Activated B cell treated with CpG ODN at 0.5 μM for 24 hours (primary cell): Measurements from ENCODE around the gene NCAPH2. TPM values are rescaled to one million over a fixed set of nuclear protein-coding genes. Genes with fewer than 3 reads are reported as not detected.
A peak's percentile ranks its signal among the peaks of the same experiment; 100 is the strongest.

Experiments used
- ATAC-seq: fragments of 200-7000 bp; cut with Tn5 transposase; one replicate; pipeline ENCODE4 v1.10.0; 2021; ENCODE audit warnings: low read depth, mild to moderate bottlenecking, moderate library complexity
- CTCF ChIA-PET: fragments of 350-600 bp; sonication (Branson Sonifier 250); formaldehyde crosslinking; loops from one replicate; lab custom pipeline; 2021; ENCODE audit warnings: antibody characterized with exemption; lab: Charles Lee
- POLR2A ChIA-PET: fragments of 350-600 bp; sonication (Branson Sonifier 250); formaldehyde crosslinking; loops from one replicate; lab custom pipeline; 2021; ENCODE audit warnings: antibody characterized with exemption; lab: Charles Lee
- DNase-seq: peaks from one replicate; pipeline ENCODE4 v3.0.0; 2022
- H3K27ac Mint-ChIP-seq: one replicate; pipeline ENCODE4 v1.8.0; 2020; ENCODE audit warnings: mixed read lengths
- H3K27me3 Mint-ChIP-seq: one replicate; pipeline ENCODE4 v1.8.0; 2021; ENCODE audit warnings: mixed read lengths
- H3K36me3 Mint-ChIP-seq: one replicate; pipeline ENCODE4 v1.8.0; 2021; ENCODE audit warnings: low read depth, mixed read lengths
- H3K4me1 Mint-ChIP-seq: one replicate; pipeline ENCODE4 v1.8.0; 2021; ENCODE audit warnings: mixed read lengths
- H3K4me3 Mint-ChIP-seq: one replicate; pipeline ENCODE4 v1.8.0; 2020; ENCODE audit warnings: mild to moderate bottlenecking, mixed read lengths
- H3K9me3 Mint-ChIP-seq: one replicate; pipeline ENCODE4 v1.8.0; 2020; ENCODE audit warnings: mixed read lengths
- intact Hi-C: fragments of 100-400 bp; cut with micrococcal nuclease; formaldehyde crosslinking; loops from one replicate; pipeline ENCODE4 v1.15.1; 2024
- total RNA-seq: library from RNA; stranded (reverse); gene quantifications from 2 replicates; pipeline ENCODE4 v1.2.3, GENCODE V29; 2022
- TF ChIP-seq, protein P1 (sequence below): fragments of 200-600 bp; IDR thresholded peaks from one replicate; pipeline ENCODE4 v1.8.0; 2022; ENCODE audit warnings: antibody characterized with exemption, mild to moderate bottlenecking

Gene NCAPH2
- total RNA-seq, 1 donor from 2014 or later = 68.2 TPM

DNA sequence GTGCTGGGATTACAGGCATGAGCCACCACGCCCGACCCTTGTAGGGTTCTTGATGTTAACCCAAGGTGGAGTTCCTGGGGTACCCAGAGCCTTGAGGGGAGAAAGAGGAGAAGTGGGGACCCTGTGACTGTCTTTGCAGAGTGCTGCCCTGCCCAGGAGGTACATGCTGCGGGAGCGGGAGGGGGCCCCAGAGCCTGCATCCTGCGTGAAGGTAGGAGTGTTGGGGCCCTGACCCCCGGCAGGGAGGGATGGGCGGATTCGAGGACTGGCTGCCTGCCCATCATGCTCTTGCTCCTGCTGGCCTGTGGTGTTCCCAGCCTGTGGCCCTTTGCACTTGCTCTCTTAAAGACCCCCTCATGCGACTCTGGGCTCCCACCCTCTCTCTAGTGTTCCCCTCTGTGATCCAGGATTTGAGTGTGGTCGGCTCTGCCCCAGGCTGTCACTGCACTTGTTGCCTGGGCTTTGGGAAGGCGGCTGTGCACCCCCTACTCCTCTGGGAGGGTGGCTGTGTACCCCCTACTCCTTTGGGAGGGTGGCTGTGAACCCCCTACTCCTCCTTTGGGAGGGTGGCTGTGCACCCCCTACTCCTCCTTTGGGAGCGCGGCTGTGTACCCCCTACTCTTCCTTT, 12.9 kb downstream of the NCAPH2 start:
- H3K36me3 Mint-ChIP-seq = peaks cover 61% of the 10 kb centered on the region
- no peak overlapping the region for H3K27ac Mint-ChIP-seq
- intact Hi-C loops = no loop called here
- CTCF ChIA-PET = no interaction called here
- no peaks in the 10 kb centered on the region for H3K9me3 Mint-ChIP-seq
- H3K4me1 Mint-ChIP-seq = peaks cover 7% of the 10 kb centered on the region
- ATAC-seq (no peak), DNase-seq (no peak)
- no peaks in the 10 kb centered on the region for H3K27me3 Mint-ChIP-seq
- POLR2A ChIA-PET = no interaction called here
- H3K4me3 Mint-ChIP-seq = no peak overlapping the region
- TF ChIP-seq, protein P1, sequence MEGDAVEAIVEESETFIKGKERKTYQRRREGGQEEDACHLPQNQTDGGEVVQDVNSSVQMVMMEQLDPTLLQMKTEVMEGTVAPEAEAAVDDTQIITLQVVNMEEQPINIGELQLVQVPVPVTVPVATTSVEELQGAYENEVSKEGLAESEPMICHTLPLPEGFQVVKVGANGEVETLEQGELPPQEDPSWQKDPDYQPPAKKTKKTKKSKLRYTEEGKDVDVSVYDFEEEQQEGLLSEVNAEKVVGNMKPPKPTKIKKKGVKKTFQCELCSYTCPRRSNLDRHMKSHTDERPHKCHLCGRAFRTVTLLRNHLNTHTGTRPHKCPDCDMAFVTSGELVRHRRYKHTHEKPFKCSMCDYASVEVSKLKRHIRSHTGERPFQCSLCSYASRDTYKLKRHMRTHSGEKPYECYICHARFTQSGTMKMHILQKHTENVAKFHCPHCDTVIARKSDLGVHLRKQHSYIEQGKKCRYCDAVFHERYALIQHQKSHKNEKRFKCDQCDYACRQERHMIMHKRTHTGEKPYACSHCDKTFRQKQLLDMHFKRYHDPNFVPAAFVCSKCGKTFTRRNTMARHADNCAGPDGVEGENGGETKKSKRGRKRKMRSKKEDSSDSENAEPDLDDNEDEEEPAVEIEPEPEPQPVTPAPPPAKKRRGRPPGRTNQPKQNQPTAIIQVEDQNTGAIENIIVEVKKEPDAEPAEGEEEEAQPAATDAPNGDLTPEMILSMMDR = no peak

DNA sequence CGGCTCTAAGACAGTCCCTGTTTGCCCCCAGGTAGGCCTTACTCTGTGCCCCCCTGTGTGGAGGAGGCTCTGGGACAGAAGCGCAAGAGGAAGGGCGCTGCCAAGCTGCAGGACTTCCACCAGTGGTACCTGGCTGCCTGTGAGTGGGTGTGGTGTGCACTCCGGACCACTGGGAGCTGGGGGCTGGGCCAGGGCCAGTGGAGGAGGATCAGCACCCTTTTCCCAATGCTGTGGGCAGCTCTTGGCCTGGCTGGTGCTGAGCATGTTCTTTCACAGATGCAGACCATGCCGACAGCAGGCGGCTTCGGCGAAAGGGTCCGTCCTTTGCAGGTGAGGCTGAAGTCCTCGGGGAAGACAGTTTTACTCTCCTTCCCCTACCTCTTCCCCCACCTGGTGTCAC, 13.7 kb downstream of the NCAPH2 start:
- Mint-ChIP-seq H3K4me3 (no peak overlapping the region), H3K27ac (no peak overlapping the region), H3K36me3 (peaks cover 53% of the 10 kb centered on the region), H3K4me1 (peaks cover 9% of the 10 kb centered on the region), H3K27me3 (no peaks in the 10 kb centered on the region), H3K9me3 (no peaks in the 10 kb centered on the region)
- no peak for DNase-seq
- ChIA-PET CTCF (interaction anchor here (1.0 kb wide), 1 partner anchor 13 kb away, joined by 3 read pairs; the partner anchor contains the start of gene NCAPH2), POLR2A (interaction anchor here (1.1 to 2.0 kb wide), 3 partner anchors 13 to 99 kb away, joined by 5 to 13 read pairs (median 6); partner anchors contain the start of genes LMF2 and NCAPH2)
- intact Hi-C loops = no loop called here
- TF ChIP-seq, protein P1 = no peak
- no peak for ATAC-seq

DNA sequence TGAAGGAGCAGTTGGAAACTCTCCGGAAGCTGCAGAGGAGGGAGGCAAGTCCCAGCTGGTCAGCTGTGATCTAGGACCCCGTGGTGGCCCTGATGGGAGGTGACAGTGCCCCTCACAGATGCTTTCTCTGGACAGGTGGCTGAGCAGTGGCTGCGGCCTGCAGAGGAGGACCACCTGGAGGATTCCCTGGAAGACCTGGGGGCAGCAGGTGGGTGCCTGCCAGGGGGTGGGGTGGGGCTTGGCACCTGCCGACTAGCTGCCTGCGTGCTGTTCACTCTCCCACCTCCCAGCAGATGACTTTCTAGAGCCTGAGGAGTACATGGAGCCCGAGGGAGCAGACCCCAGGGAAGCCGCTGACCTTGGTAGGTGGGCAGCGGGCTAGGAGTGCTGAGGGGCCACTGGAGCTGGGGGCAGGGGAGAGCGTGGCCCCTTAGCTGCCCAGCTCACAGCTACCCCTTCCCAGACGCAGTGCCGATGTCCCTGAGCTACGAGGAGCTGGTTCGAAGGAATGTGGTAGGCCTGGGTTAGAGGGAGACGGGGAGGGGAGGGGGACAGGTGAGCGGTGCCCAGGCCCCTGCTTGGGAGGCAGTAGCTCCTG, 14.3 kb downstream of the NCAPH2 start:
- H3K36me3 Mint-ChIP-seq = peaks cover 51% of the 10 kb centered on the region
- ChIA-PET CTCF (interaction anchor here (1.0 kb wide), 1 partner anchor 14 kb away, joined by 3 read pairs; the partner anchor contains the start of gene NCAPH2), POLR2A (interaction anchor here (0.8 to 2.0 kb wide), 5 partner anchors 14 to 99 kb away, joined by 3 to 13 read pairs (median 5); partner anchors contain the start of genes LMF2, NCAPH2 and SYCE3)
- no peak overlapping the region for H3K4me3 Mint-ChIP-seq
- intact Hi-C loops = no loop called here
- DNase-seq = no peak
- no peak overlapping the region for H3K27ac Mint-ChIP-seq
- H3K27me3 Mint-ChIP-seq = no peaks in the 10 kb centered on the region
- TF ChIP-seq, protein P1 = no peak
- H3K4me1 Mint-ChIP-seq = peaks cover 15% of the 10 kb centered on the region
- H3K9me3 Mint-ChIP-seq = no peaks in the 10 kb centered on the region
- ATAC-seq = no peak

DNA sequence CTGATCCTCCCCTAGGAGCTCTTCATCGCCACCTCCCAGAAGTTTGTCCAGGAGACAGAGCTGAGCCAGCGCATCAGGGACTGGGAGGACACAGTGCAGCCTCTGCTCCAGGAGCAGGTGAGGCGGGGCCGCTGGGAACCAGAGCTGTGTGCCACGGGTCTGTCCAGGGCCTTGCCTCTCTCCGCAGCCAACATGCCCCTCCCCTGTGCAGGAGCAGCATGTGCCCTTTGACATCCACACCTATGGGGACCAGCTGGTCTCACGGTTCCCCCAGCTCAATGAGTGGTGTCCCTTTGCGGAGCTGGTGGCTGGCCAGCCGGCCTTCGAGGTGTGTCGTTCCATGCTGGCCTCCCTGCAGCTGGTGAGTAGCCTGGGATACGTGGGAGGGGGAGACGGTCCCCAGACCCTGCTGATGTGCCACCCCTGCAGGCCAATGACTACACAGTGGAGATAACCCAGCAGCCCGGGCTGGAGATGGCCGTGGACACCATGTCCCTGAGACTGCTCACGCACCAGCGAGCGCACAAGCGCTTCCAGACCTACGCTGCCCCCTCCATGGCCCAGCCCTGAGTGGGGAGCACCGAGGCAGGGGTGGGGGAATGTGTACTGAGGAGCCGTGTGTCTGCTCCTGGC, 14.9 kb downstream of the NCAPH2 start:
- H3K36me3 Mint-ChIP-seq = peaks cover 49% of the 10 kb centered on the region
- H3K4me3 Mint-ChIP-seq = peak overlapping the region; percentile 7
- intact Hi-C loops = no loop called here
- no peak for DNase-seq
- POLR2A ChIA-PET = interaction anchor here (0.6 to 4.9 kb wide), 7 partner anchors 15 to 98 kb away, joined by 3 to 94 read pairs (median 5); partner anchors contain the start of genes LMF2, NCAPH2 and SYCE3
- peaks cover 21% of the 10 kb centered on the region for H3K4me1 Mint-ChIP-seq
- H3K9me3 Mint-ChIP-seq = no peaks in the 10 kb centered on the region
- no peaks in the 10 kb centered on the region for H3K27me3 Mint-ChIP-seq
- no peak overlapping the region for H3K27ac Mint-ChIP-seq
- CTCF ChIA-PET = interaction anchor here (1.6 kb wide), 1 partner anchor 40 kb away, joined by 3 read pairs; the partner anchor contains the start of gene SYCE3
- no peak for ATAC-seq
- TF ChIP-seq, protein P1 = no peak
